SK-N-SH (cell line): ENCODE data around the gene ZNF337. TPM values are rescaled to one million over a fixed set of nuclear protein-coding genes. Genes with fewer than 3 reads are reported as not detected.

ENCODE experiments used
- CTCF ChIA-PET: fragments of 300-600, 350-600 bp; formaldehyde crosslinking; extraction: SDS; loops from one replicate; lab custom pipeline; 2021; lab: Yijun Ruan, JAX
- POLR2A ChIA-PET: fragments of 350-600 bp; sonication (Branson Sonifier 250); formaldehyde crosslinking; extraction: SDS; loops from one replicate; lab custom pipeline; 2020; ENCODE audit warnings: antibody characterized with exemption, inconsistent platforms; lab: Yijun Ruan, JAX
- DNase-seq: peaks from one replicate; pipeline ENCODE4 v3.0.0; 2012
- H2AFZ ChIP-seq: fragments of 200-600 bp; sonication (generic); 2 replicates; pipeline ENCODE4 v1.8.1; 2016; ENCODE audit warnings: antibody characterized with exemption, mild to moderate bottlenecking, low read depth
- H3F3A ChIP-seq: fragments of 200-600 bp; sonication (generic); replicated peaks from 2 replicates; pipeline ENCODE3; 2016; ENCODE audit warnings: antibody characterized with exemption, mild to moderate bottlenecking; ENCODE audit not compliant: insufficient read depth
- H3K27ac ChIP-seq, 2 experiments: fragments of 200-500 bp in 1 of 2; fragments of 200-600 bp in 1 of 2; sonication (Bioruptor generic) in 1 of 2; sonication (generic), shearing (Covaris generic) in 1 of 2; 2 replicates each; pipeline versions ENCODE4 v1.5.1 to v1.6.1; 2014 to 2016; ENCODE audit warnings: low read depth in 2 of 2, inconsistent platforms in 1 of 2, low read length in 1 of 2, mild to moderate bottlenecking in 1 of 2, mixed read lengths in 1 of 2
- H3K27me3 ChIP-seq: fragments of 200-600 bp; sonication (generic), shearing (Covaris generic); 2 replicates; pipeline ENCODE4 v1.6.1; 2016; ENCODE audit warnings: mixed run types; ENCODE audit not compliant: insufficient read depth
- H3K36me3 ChIP-seq, 2 experiments: fragments of 200-500 bp in 1 of 2; fragments of 200-600 bp in 1 of 2; sonication (Bioruptor generic) in 1 of 2; sonication (generic) in 1 of 2; replicated peaks in 1 of 2; 2 replicates each; pipeline versions ENCODE3 to v1.5.1; 2014 to 2016; ENCODE audit warnings: low read length in 1 of 2, mild to moderate bottlenecking in 1 of 2; ENCODE audit not compliant: insufficient read depth in 2 of 2, control insufficient read depth in 1 of 2
- H3K4me1 ChIP-seq, 2 experiments: fragments of 200-500 bp in 1 of 2; fragments of 200-600 bp in 1 of 2; sonication (Bioruptor generic) in 1 of 2; sonication (generic), shearing (Covaris generic) in 1 of 2; 2 replicates each; pipeline versions ENCODE4 v1.5.1 to v1.6.1; 2014 to 2016; ENCODE audit warnings: low read depth in 1 of 2, low read length in 1 of 2, mixed run types in 1 of 2; ENCODE audit not compliant: insufficient read depth in 2 of 2, control insufficient read depth in 1 of 2
- H3K4me2 ChIP-seq: fragments of 200-600 bp; sonication (generic), shearing (Covaris generic); 2 replicates; pipeline ENCODE4 v1.6.1; 2017; ENCODE audit warnings: mixed run types
- H3K4me3 ChIP-seq, 2 experiments: fragments of 200-500 bp in 1 of 2; fragments of 200-600 bp in 1 of 2; sonication (Bioruptor generic) in 1 of 2; sonication (generic), shearing (Covaris generic) in 1 of 2; 2 replicates each; pipeline versions ENCODE4 v1.5.1 to v1.8.1; 2014 to 2016; ENCODE audit warnings: low read depth in 2 of 2, inconsistent platforms in 1 of 2, low read length in 1 of 2, mild to moderate bottlenecking in 1 of 2, mixed read lengths in 1 of 2, moderate library complexity in 1 of 2
- H3K79me2 ChIP-seq: fragments of 200-600 bp; sonication (generic); 2 replicates; pipeline ENCODE4 v1.8.1; 2017; ENCODE audit warnings: mild to moderate bottlenecking; ENCODE audit not compliant: insufficient read depth
- H3K9ac ChIP-seq: fragments of 200-600 bp; sonication (generic); 2 replicates; pipeline ENCODE4 v1.6.1; 2017; ENCODE audit warnings: mixed run types
- H3K9me2 ChIP-seq: fragments of 200-600 bp; sonication (generic); 2 replicates; pipeline ENCODE4 v1.6.1; 2017; ENCODE audit warnings: mixed run types
- H3K9me3 ChIP-seq: fragments of 200-600 bp; sonication (generic); 2 replicates; pipeline ENCODE4 v1.6.1; 2017; ENCODE audit warnings: mixed run types, mild to moderate bottlenecking, moderate library complexity
- H4K20me1 ChIP-seq: fragments of 200-600 bp; sonication (generic); 2 replicates; pipeline ENCODE4 v1.6.1; 2017; ENCODE audit warnings: mild to moderate bottlenecking, mixed run types; ENCODE audit not compliant: insufficient read depth
- CHD2 ChIP-seq: fragments of 150-350 bp; IDR thresholded peaks from 2 replicates; pipeline ENCODE4 v1.6.1; 2018; ENCODE audit warnings: low read length; ENCODE audit not compliant: partially characterized antibody
- ELF1 ChIP-seq: IDR thresholded peaks from 2 replicates; pipeline ENCODE4 v1.4.0; 2012
- EZH2phosphoT487 ChIP-seq: fragments of 200-600 bp; sonication (generic); IDR thresholded peaks from 2 replicates; pipeline ENCODE4 v1.6.1; 2017; ENCODE audit warnings: low read depth, mixed run types, mild to moderate bottlenecking, antibody characterized with exemption, moderate library complexity, borderline replicate concordance
- FOXJ3 ChIP-seq: sonication (generic); formaldehyde crosslinking; IDR thresholded peaks from 2 replicates; pipeline ENCODE4 v1.5.1; 2020; ENCODE audit warnings: mild to moderate bottlenecking, missing genetic modification reagents
- FOXM1 ChIP-seq: IDR thresholded peaks from 2 replicates; pipeline ENCODE4 v1.4.0; 2012; ENCODE audit warnings: low read depth, mild to moderate bottlenecking
- GABPA ChIP-seq: IDR thresholded peaks from 2 replicates; pipeline ENCODE4 v1.4.0; 2012; ENCODE audit warnings: low read depth, mild to moderate bottlenecking
- JUND ChIP-seq: IDR thresholded peaks from 2 replicates; pipeline ENCODE4 v1.4.0; 2012
- NRF1 ChIP-seq: IDR thresholded peaks from 2 replicates; pipeline ENCODE4 v1.6.1; 2012; ENCODE audit warnings: low read depth, mild to moderate bottlenecking, low read length
- POLR2AphosphoS5 ChIP-seq: IDR thresholded peaks from 2 replicates; pipeline ENCODE4 v1.6.1; 2012; ENCODE audit warnings: low read depth, low read length
- RAD21 ChIP-seq: IDR thresholded peaks from 2 replicates; pipeline ENCODE4 v1.6.1; 2012; ENCODE audit warnings: mild to moderate bottlenecking, low read length
- RCOR1 ChIP-seq: fragments of 150-350 bp; IDR thresholded peaks from 2 replicates; pipeline ENCODE4 v1.6.1; 2017; ENCODE audit warnings: antibody characterized with exemption, low read length
- RFX5 ChIP-seq: IDR thresholded peaks from 2 replicates; pipeline ENCODE4 v1.6.1; 2012; ENCODE audit warnings: mild to moderate bottlenecking, improper control_type of control experiment, low read length
- RXRA ChIP-seq: IDR thresholded peaks from 2 replicates; pipeline ENCODE4 v1.4.0; 2012; ENCODE audit warnings: low read depth, mild to moderate bottlenecking, borderline replicate concordance
- SIN3A ChIP-seq: IDR thresholded peaks from 2 replicates; pipeline ENCODE4 v1.6.1; 2012; ENCODE audit warnings: low read depth, mild to moderate bottlenecking, low read length, moderate library complexity, borderline replicate concordance
- TEAD4 ChIP-seq: IDR thresholded peaks from 2 replicates; pipeline ENCODE4 v1.4.0; 2012; ENCODE audit warnings: mild to moderate bottlenecking, borderline replicate concordance; ENCODE audit not compliant: insufficient read depth
- YY1 ChIP-seq: IDR thresholded peaks from 2 replicates; pipeline ENCODE4 v1.4.0; 2012; ENCODE audit warnings: low read depth, mild to moderate bottlenecking
- WGBS: methylation state at CpG from one replicate; pipeline ENCODE4 v1.1.6; 2017; ENCODE audit warnings: low lambda C conversion rate; 5-methylcytosine and 5-hydroxymethylcytosine counted together
- polyA plus RNA-seq, 3 experiments: library from polyadenylated mRNA; depleted of rRNA; stranded (reverse); fragments of >200 nt; gene quantifications; 2 replicates each; pipeline ENCODE4 v1.2.3, GENCODE V29; 2012
- TF ChIP-seq, protein P1 (sequence below): IDR thresholded peaks from 2 replicates; pipeline ENCODE4 v1.4.0; 2012; ENCODE audit warnings: low read depth, borderline replicate concordance
- TF ChIP-seq, protein P2 (sequence below): fragments of 150-350 bp; IDR thresholded peaks from 2 replicates; pipeline ENCODE4 v1.6.1; 2017; ENCODE audit warnings: antibody characterized with exemption, low read length, low read depth, borderline replicate concordance
- TF ChIP-seq, protein P3 (sequence below): IDR thresholded peaks from 2 replicates; pipeline ENCODE4 v1.4.0; 2012; ENCODE audit warnings: low read depth

ZNF337 gene
- polyA plus RNA-seq, 1 of the 3 experiments (the other 2 are of a cell fraction) = 16.5 TPM

DNA sequence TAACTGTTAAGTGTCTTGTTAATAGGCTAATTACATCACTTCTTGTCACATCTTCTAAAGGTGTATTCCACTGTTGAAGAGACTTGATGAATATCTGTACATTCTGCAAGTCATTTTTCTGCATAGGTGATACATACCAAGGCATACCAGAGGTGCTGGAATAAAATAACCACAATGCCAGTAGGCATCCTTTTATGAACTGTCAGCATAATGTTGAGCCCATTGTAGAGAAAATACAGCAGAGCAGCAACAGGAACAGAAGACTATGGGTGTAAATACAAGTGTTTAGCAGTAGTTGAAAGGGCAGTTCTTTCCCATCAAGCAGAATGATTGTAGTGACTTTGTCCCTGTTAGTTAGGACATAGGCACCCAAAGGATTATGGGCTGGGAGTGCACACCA, 44.4 kb upstream of the ZNF337 start (continued):
- TF ChIP-seq, protein P1, sequence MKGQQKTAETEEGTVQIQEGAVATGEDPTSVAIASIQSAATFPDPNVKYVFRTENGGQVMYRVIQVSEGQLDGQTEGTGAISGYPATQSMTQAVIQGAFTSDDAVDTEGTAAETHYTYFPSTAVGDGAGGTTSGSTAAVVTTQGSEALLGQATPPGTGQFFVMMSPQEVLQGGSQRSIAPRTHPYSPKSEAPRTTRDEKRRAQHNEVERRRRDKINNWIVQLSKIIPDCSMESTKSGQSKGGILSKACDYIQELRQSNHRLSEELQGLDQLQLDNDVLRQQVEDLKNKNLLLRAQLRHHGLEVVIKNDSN = no peak
- TF ChIP-seq GABPA (no peak), SIN3A (no peak), NRF1 (no peak), RCOR1 (no peak), YY1 (no peak), RFX5 (no peak), TEAD4 (no peak)
- TF ChIP-seq, protein P2, sequence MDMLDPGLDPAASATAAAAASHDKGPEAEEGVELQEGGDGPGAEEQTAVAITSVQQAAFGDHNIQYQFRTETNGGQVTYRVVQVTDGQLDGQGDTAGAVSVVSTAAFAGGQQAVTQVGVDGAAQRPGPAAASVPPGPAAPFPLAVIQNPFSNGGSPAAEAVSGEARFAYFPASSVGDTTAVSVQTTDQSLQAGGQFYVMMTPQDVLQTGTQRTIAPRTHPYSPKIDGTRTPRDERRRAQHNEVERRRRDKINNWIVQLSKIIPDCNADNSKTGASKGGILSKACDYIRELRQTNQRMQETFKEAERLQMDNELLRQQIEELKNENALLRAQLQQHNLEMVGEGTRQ = no peak

DNA sequence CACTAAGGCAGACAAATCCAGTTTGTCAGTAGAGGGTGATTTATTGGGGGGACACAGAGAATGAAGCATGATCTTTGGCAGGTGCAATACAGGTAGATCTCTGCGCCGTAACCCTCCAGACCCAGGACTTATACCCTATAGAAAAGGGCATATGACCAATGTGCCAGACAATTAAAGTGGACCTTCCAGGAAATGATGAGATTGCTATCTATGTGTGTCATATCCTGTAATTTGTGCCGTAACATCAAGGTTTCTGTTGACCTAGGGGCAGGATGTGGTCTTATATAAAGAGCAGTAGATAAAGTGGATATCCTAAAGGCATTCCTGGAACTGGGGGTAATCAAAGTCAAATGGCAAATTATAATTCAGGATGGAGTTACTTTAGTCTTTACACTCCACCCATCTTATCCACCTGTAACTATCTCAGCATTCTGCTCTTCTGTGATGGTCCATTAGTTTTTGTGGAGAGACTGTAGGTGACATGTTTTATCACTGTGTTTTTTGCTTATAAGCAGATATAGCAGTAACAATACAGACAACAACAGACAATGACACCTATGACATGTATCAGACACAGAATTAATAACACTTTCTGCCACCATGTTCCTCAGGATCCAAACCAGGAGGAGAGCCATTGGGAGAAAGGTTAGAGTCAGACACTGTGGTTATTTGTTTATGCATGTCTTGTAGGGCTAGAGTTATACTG, 43.1 kb upstream of the ZNF337 start:
- Histone ChIP-seq H3K4me2 (no peak overlapping the region), H2AFZ (no peak overlapping the region), H3K9ac (no peak overlapping the region), H3F3A (no peaks in the 10 kb centered on the region), H3K36me3 (no peaks in the 10 kb centered on the region), H3K4me3 (no peak overlapping the region)
- no peak for DNase-seq
- POLR2A ChIA-PET = no interaction called here
- TF ChIP-seq RXRA (no peak), GABPA (no peak), FOXJ3 (CRISPR knock-in tag) (no peak), RCOR1 (no peak), FOXM1 (no peak), POLR2AphosphoS5 (no peak), EZH2phosphoT487 (no peak), JUND (no peak), CHD2 (no peak), TEAD4 (no peak), ELF1 (no peak), RAD21 (no peak)
- TF ChIP-seq, protein P1 = no peak
- TF ChIP-seq, protein P3, sequence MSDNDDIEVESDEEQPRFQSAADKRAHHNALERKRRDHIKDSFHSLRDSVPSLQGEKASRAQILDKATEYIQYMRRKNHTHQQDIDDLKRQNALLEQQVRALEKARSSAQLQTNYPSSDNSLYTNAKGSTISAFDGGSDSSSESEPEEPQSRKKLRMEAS = no peak
- TF ChIP-seq, all 33 proteins: peak for 0
- H3K4me1 ChIP-seq = no peaks in the 10 kb centered on the region
- WGBS = 62% methylated on average over 3 of the region's 3 CpGs
- CTCF ChIA-PET = interaction anchor here (0.7 kb wide), 1 partner anchor 9 kb away, joined by 4 read pairs; no protein-coding TSS in a partner anchor
- no peak overlapping the region for H3K27ac ChIP-seq
- no peaks in the 10 kb centered on the region for H3K79me2 ChIP-seq
- H3K9me3 ChIP-seq = peaks cover 4% of the 10 kb centered on the region; the same call in 1 of the 2 replicates
- no peaks in the 10 kb centered on the region for H3K27me3 ChIP-seq
- H4K20me1 ChIP-seq = no peaks in the 10 kb centered on the region
- no peaks in the 10 kb centered on the region for H3K9me2 ChIP-seq
